K562 (cell line): Measurements from ENCODE around the gene CBL. TPM values are rescaled to one million over a fixed set of nuclear protein-coding genes. Genes with fewer than 3 reads are reported as not detected.
A peak's percentile ranks its signal among the peaks of the same experiment; 100 is the strongest.

ENCODE experiments used
- ATF3 ChIP-seq, 2 experiments: fragments of 450-650 bp in 1 of 2; sonication (generic) in 1 of 2; formaldehyde crosslinking in 1 of 2; IDR thresholded peaks in 1 of 2; conservative IDR thresholded peaks in 1 of 2; 2 replicates each; pipeline versions ENCODE4 v1.6.1 to v1.8.1; 2016 to 2023; ENCODE audit warnings: mild to moderate bottlenecking in 2 of 2, moderate library complexity in 2 of 2, inconsistent platforms in 1 of 2, missing genetic modification reagents in 1 of 2
- ELF1 ChIP-seq: fragments of 200-800 bp; sonication (Bioruptor generic); IDR thresholded peaks from 2 replicates; pipeline ENCODE4 v1.6.1; 2016; ENCODE audit warnings: missing genetic modification characterization, missing compliant biosample characterization
- ESRRA ChIP-seq: fragments of 450-650 bp; IDR thresholded peaks from 2 replicates; pipeline ENCODE4 v1.6.1; 2014; ENCODE audit warnings: low read depth, mild to moderate bottlenecking, moderate library complexity, borderline replicate concordance
- FOXA3 ChIP-seq, 2 experiments: fragments of 450-650 bp in 1 of 2; sonication (generic) in 1 of 2; formaldehyde crosslinking; IDR thresholded peaks in 1 of 2; conservative IDR thresholded peaks in 1 of 2; 2 replicates each; pipeline versions ENCODE4 v1.4.0 to v1.8.0; 2020 to 2022; ENCODE audit warnings: mild to moderate bottlenecking in 2 of 2, missing genetic modification reagents in 1 of 2
- FOXJ2 ChIP-seq: fragments of 200-800 bp; sonication (Bioruptor generic); IDR thresholded peaks from 2 replicates; pipeline ENCODE4 v1.6.1; 2016; ENCODE audit warnings: missing genetic modification characterization, missing compliant biosample characterization
- L3MBTL2 ChIP-seq: fragments of 450-650 bp; IDR thresholded peaks from 2 replicates; pipeline ENCODE4 v1.6.1; 2016; ENCODE audit warnings: mild to moderate bottlenecking, moderate library complexity
- NRF1 ChIP-seq, 2 experiments: fragments of 450-650 bp; IDR thresholded peaks in 1 of 2; conservative IDR thresholded peaks in 1 of 2; 2 replicates each; pipeline ENCODE4 v1.6.1; 2014; ENCODE audit warnings: mild to moderate bottlenecking in 2 of 2
- PKNOX1 ChIP-seq: fragments of 450-650 bp; IDR thresholded peaks from 2 replicates; pipeline ENCODE4 v1.6.1; 2016
- RBBP5 ChIP-seq: fragments of 200-600 bp; sonication (generic); IDR thresholded peaks from 2 replicates; pipeline ENCODE4 v1.6.1; 2012; ENCODE audit warnings: borderline replicate concordance, mild to moderate bottlenecking, low read length, control low read depth, inconsistent platforms; ENCODE audit not compliant: insufficient read depth, poor library complexity, severe bottlenecking
- SMARCC2 ChIP-seq: fragments of 450-650 bp; IDR thresholded peaks from 2 replicates; pipeline ENCODE4 v1.6.1; 2017; ENCODE audit warnings: antibody characterized with exemption, moderate library complexity, mild to moderate bottlenecking, low read depth
- SPI1 ChIP-seq: IDR thresholded peaks from 2 replicates; pipeline ENCODE4 v1.6.1; 2011; ENCODE audit warnings: low read depth, low read length, control low read depth, borderline replicate concordance
- TEAD1 ChIP-seq, 2 experiments: fragments of 450-650 bp in 1 of 2; sonication (generic) in 1 of 2; formaldehyde crosslinking; IDR thresholded peaks; 2 replicates each; pipeline versions ENCODE4 v1.4.0 to v1.8.0; 2020 to 2022; ENCODE audit warnings: mild to moderate bottlenecking in 2 of 2, missing genetic modification reagents in 1 of 2
- UBTF ChIP-seq, 2 experiments: IDR thresholded peaks; 2 replicates each; pipeline ENCODE4 v1.6.1; 2012; ENCODE audit warnings: improper control_type of control experiment in 2 of 2, low read depth in 2 of 2, low read length in 2 of 2, borderline replicate concordance in 1 of 2
- ZNF263 ChIP-seq: sonication (generic); formaldehyde crosslinking; IDR thresholded peaks from 2 replicates; pipeline ENCODE4 v1.8.0; 2022; ENCODE audit warnings: mild to moderate bottlenecking, missing genetic modification reagents, borderline replicate concordance
- polyA plus RNA-seq, 8 experiments: library from polyadenylated mRNA; depleted of rRNA in 4 of 8; stranded (reverse) in 5 of 8; unstranded in 3 of 8; fragments of >200 nt; fragmentation: Nextera tagmentation in 2 of 8; fragmentation: Illumina TruSeq in 1 of 8; extraction: Ambion mirVana in 2 of 8; extraction: Trizol in 1 of 8; gene quantifications; 2 replicates each; pipeline versions ENCODE4 v1.2.1 to v1.2.3, GENCODE V29; 2011 to 2014; ENCODE audit warnings: inconsistent platforms in 1 of 8, missing spikeins in 1 of 8
- total RNA-seq, 7 experiments: library from RNA; depleted of rRNA in 6 of 7; stranded (reverse); fragments of >200 nt in 6 of 7; fragmentation: Illumina TruSeq in 2 of 7; extraction: Trizol in 2 of 7; gene quantifications; 2 replicates each; pipeline versions ENCODE4 v1.2.1 to v1.2.3, GENCODE V29; 2011 to 2021; ENCODE audit warnings: low replicate concordance in 1 of 7
- TF ChIP-seq, protein P1 (sequence below): sonication (generic); formaldehyde crosslinking; IDR thresholded peaks from 2 replicates; pipeline ENCODE4 v1.8.0; 2022; ENCODE audit warnings: mild to moderate bottlenecking, missing genetic modification reagents
- TF ChIP-seq, protein P2 (sequence below): fragments of 250-450 bp; sonication (Bioruptor Pico); IDR thresholded peaks from 2 replicates; pipeline ENCODE4 v1.8.0; 2021; ENCODE audit warnings: moderate library complexity, mild to moderate bottlenecking, inconsistent platforms
- TF ChIP-seq, protein P3 (sequence below): sonication (generic); IDR thresholded peaks from 2 replicates; pipeline ENCODE4 v1.6.1; 2016
- TF ChIP-seq, protein P4 (sequence below): sonication (generic); formaldehyde crosslinking; IDR thresholded peaks from 2 replicates; pipeline ENCODE4 v1.4.0; 2020; ENCODE audit warnings: mild to moderate bottlenecking, missing genetic modification reagents

Gene CBL
- total and polyA plus RNA-seq, 9 of the 15 experiments (the other 6 are each of a cell fraction or from before 2014, with no cell fraction given), result 3.2 to 24.9 (median 9.9) TPM

- TF ChIP-seq TEAD1 (CRISPR knock-in tag; IDR thresholded peaks at IDR 0.05) (no peak), RBBP5 (no peak), SPI1 (peak; percentile 4; the same call in 1 of the 2 replicates), FOXJ2 (tag) (no peak), FOXA3 (CRISPR knock-in tag; conservative IDR thresholded peaks at IDR 0.05 in 1 of 2, IDR thresholded peaks at IDR 0.05 in 1 of 2) (no peak), SMARCC2 (no peak), PKNOX1 (no peak), ATF3 (IDR thresholded peaks at IDR 0.05) (no peak), ATF3 (CRISPR knock-in tag; conservative IDR thresholded peaks at IDR 0.05) (no peak), L3MBTL2 (peak; percentile 60), ESRRA (no peak), ZNF263 (no peak), UBTF (IDR thresholded peaks at IDR 0.05; ENCODE audit: borderline replicate concordance in 1 of 2, low read depth in 2 of 2, low read length in 2 of 2) (peak in 1 of 2 experiments; percentile 64; a peak in 1 of 4 replicates), NRF1 (conservative IDR thresholded peaks at IDR 0.05 in 1 of 2, IDR thresholded peaks at IDR 0.05 in 1 of 2) (no peak), ELF1 (no peak)
- TF ChIP-seq, protein P1, sequence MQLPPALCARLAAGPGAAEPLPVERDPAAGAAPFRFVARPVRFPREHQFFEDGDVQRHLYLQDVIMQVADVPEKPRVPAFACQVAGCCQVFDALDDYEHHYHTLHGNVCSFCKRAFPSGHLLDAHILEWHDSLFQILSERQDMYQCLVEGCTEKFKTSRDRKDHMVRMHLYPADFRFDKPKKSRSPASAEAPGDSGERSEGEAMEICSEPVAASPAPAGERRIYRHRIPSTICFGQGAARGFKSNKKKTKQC (CRISPR knock-in tag), result no peak
- TF ChIP-seq, protein P2, sequence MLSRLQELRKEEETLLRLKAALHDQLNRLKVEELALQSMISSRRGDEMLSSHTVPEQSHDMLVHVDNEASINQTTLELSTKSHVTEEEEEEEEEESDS (CRISPR knock-in tag), result no peak
- TF ChIP-seq, protein P3, sequence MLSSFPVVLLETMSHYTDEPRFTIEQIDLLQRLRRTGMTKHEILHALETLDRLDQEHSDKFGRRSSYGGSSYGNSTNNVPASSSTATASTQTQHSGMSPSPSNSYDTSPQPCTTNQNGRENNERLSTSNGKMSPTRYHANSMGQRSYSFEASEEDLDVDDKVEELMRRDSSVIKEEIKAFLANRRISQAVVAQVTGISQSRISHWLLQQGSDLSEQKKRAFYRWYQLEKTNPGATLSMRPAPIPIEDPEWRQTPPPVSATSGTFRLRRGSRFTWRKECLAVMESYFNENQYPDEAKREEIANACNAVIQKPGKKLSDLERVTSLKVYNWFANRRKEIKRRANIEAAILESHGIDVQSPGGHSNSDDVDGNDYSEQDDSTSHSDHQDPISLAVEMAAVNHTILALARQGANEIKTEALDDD, result no peak; the same call in 1 of the 2 replicates
- TF ChIP-seq, protein P4, sequence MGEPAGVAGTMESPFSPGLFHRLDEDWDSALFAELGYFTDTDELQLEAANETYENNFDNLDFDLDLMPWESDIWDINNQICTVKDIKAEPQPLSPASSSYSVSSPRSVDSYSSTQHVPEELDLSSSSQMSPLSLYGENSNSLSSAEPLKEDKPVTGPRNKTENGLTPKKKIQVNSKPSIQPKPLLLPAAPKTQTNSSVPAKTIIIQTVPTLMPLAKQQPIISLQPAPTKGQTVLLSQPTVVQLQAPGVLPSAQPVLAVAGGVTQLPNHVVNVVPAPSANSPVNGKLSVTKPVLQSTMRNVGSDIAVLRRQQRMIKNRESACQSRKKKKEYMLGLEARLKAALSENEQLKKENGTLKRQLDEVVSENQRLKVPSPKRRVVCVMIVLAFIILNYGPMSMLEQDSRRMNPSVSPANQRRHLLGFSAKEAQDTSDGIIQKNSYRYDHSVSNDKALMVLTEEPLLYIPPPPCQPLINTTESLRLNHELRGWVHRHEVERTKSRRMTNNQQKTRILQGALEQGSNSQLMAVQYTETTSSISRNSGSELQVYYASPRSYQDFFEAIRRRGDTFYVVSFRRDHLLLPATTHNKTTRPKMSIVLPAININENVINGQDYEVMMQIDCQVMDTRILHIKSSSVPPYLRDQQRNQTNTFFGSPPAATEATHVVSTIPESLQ (CRISPR knock-in tag), result no peak
These were observed 113.6 kb downstream of the CBL start (continued) for GRCh38 chr11:119319700-119320239.
